Liver (tissue), 3 donors: ENCODE data around the gene SETBP1.

Experiments used
- EGR1 ChIP-seq, 2 donors: IDR thresholded peaks; 2 replicates each; pipeline ENCODE4 v1.6.1; 2016 to 2018; ENCODE audit warnings: antibody characterized with exemption in 2 of 2, low read depth in 2 of 2
- HNF4A ChIP-seq, 2 donors: conservative IDR thresholded peaks; 2 replicates each; pipeline ENCODE4 v1.6.1; 2016; ENCODE audit warnings: antibody characterized with exemption in 2 of 2, mild to moderate bottlenecking in 2 of 2
- JUND ChIP-seq, 2 donors: IDR thresholded peaks; 2 replicates each; pipeline ENCODE4 v1.6.1; 2016; ENCODE audit warnings: antibody characterized with exemption in 2 of 2
- NR2F2 ChIP-seq: IDR thresholded peaks from 2 replicates; pipeline ENCODE4 v1.6.1; 2016; ENCODE audit warnings: antibody characterized with exemption
- RAD21 ChIP-seq, 2 donors: IDR thresholded peaks; 2 replicates each; pipeline ENCODE4 v1.6.1; 2016; ENCODE audit warnings: antibody characterized with exemption in 2 of 2, mild to moderate bottlenecking in 2 of 2
- TAF1 ChIP-seq: conservative IDR thresholded peaks from 2 replicates; pipeline ENCODE4 v1.6.1; 2016; ENCODE audit warnings: antibody characterized with exemption, mild to moderate bottlenecking
- YY1 ChIP-seq: IDR thresholded peaks from 2 replicates; pipeline ENCODE4 v1.6.1; 2016; ENCODE audit warnings: antibody characterized with exemption, mild to moderate bottlenecking
- TF ChIP-seq, protein P1 (sequence below): IDR thresholded peaks from 2 replicates; pipeline ENCODE4 v1.6.1; 2016; ENCODE audit warnings: antibody characterized with exemption
- TF ChIP-seq, protein P2 (sequence below): IDR thresholded peaks from 2 replicates; pipeline ENCODE4 v1.6.1; 2016; ENCODE audit warnings: antibody characterized with exemption, mild to moderate bottlenecking
- TF ChIP-seq, protein P3 (sequence below): fragments of 150-350 bp; IDR thresholded peaks from 2 replicates; pipeline ENCODE4 v1.5.1; 2017; ENCODE audit warnings: improper control_type of control experiment, low read depth, low read length; ENCODE audit not compliant: missing input control
- donor health status: healthy.
- donor health status: healthy.

DNA sequence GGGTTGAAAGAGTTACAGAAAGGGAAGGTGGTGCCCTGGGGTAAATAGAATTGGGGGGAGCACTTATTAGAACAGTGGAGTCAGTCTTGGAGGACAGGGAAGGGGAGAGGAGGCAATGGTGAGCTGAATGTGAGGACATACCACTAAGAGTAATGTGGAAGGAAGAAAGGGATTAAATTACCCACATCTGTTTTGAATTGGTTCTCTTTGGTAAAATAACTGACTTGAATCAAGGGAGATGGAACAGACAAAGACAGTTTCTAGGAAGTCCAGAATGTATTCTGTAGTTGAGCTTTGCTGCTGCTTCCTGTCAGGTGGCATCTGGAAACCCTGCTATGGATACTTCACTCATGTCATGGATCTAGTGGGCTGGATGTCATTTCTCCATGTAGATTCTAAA lies 6.7 kb downstream of the SETBP1 start:
- TF ChIP-seq, protein P1, sequence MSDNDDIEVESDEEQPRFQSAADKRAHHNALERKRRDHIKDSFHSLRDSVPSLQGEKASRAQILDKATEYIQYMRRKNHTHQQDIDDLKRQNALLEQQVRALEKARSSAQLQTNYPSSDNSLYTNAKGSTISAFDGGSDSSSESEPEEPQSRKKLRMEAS, result no peak
- TF ChIP-seq, protein P2, sequence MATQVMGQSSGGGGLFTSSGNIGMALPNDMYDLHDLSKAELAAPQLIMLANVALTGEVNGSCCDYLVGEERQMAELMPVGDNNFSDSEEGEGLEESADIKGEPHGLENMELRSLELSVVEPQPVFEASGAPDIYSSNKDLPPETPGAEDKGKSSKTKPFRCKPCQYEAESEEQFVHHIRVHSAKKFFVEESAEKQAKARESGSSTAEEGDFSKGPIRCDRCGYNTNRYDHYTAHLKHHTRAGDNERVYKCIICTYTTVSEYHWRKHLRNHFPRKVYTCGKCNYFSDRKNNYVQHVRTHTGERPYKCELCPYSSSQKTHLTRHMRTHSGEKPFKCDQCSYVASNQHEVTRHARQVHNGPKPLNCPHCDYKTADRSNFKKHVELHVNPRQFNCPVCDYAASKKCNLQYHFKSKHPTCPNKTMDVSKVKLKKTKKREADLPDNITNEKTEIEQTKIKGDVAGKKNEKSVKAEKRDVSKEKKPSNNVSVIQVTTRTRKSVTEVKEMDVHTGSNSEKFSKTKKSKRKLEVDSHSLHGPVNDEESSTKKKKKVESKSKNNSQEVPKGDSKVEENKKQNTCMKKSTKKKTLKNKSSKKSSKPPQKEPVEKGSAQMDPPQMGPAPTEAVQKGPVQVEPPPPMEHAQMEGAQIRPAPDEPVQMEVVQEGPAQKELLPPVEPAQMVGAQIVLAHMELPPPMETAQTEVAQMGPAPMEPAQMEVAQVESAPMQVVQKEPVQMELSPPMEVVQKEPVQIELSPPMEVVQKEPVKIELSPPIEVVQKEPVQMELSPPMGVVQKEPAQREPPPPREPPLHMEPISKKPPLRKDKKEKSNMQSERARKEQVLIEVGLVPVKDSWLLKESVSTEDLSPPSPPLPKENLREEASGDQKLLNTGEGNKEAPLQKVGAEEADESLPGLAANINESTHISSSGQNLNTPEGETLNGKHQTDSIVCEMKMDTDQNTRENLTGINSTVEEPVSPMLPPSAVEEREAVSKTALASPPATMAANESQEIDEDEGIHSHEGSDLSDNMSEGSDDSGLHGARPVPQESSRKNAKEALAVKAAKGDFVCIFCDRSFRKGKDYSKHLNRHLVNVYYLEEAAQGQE, result no peak
- no peak for TF ChIP-seq EGR1 (IDR thresholded peaks at IDR 0.05; ENCODE audit: low read depth in 2 of 2)
- TF ChIP-seq, protein P3, sequence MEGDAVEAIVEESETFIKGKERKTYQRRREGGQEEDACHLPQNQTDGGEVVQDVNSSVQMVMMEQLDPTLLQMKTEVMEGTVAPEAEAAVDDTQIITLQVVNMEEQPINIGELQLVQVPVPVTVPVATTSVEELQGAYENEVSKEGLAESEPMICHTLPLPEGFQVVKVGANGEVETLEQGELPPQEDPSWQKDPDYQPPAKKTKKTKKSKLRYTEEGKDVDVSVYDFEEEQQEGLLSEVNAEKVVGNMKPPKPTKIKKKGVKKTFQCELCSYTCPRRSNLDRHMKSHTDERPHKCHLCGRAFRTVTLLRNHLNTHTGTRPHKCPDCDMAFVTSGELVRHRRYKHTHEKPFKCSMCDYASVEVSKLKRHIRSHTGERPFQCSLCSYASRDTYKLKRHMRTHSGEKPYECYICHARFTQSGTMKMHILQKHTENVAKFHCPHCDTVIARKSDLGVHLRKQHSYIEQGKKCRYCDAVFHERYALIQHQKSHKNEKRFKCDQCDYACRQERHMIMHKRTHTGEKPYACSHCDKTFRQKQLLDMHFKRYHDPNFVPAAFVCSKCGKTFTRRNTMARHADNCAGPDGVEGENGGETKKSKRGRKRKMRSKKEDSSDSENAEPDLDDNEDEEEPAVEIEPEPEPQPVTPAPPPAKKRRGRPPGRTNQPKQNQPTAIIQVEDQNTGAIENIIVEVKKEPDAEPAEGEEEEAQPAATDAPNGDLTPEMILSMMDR, result no peak
- TF ChIP-seq JUND (IDR thresholded peaks at IDR 0.05), result no peak
- TF ChIP-seq RAD21 (IDR thresholded peaks at IDR 0.05), result no peak
- TF ChIP-seq HNF4A (conservative IDR thresholded peaks at IDR 0.05), result no peak
- TF ChIP-seq NR2F2, result no peak
- no peak for TF ChIP-seq YY1
- TF ChIP-seq TAF1, result no peak
